Measurements from ENCODE around the gene CCDC177. TPM values are rescaled to one million over a fixed set of nuclear protein-coding genes. Genes with fewer than 3 reads are reported as not detected.

Gene CCDC177
- 0.05 TPM in 1 of 2 replicates, not detected in the other for total RNA-seq

DNA sequence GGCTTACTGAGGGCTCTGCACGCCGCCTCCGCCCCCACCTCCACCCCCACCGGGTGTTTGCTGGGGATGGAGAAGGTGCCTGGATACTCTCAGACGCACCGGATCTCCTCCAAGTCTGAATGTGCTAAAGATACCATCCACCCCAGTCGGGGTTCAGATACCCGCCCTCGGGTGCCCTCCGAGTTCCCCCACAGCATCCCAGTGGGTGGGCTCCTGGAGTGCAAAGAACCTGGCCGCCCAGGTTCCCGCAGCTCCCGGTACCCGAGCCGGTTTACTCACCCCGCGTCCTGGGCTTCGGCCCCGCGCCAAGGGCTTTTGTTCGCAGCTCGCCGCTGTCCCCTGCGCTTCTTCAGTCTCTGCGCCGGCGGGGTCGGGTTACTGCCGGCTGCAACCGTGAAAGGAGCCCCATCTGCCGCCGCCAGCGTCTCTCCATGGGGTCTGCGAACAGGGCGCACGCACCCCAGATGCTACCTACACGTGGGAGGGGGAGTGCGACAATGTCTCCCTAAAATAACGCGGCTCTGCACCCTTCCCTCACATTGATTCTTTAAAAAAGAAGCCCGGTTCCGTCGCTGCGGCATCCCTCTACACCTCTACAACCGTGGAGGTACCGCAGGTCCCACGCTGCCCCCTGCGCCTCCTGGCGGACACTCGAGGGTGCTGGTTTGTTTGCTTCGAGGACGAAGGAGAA is at the start of gene CCDC177:
TSS of gene CCDC177 (minus strand) at position 609 of the 691 bp plus-strand sequence. CDS start 1,249 bp downstream, outside the sequence.
- peak; percentile 92 for DNase-seq
- Mint-ChIP-seq H3K4me3 (peak within 1 kb of the TSS; percentile 69), H3K36me3 (ENCODE audit: low read depth) (no peaks in the 10 kb centered on the region), H3K9me3 (no peaks in the 10 kb centered on the region), H3K4me1 (peaks cover 6% of the 10 kb centered on the region), H3K27ac (no peak within 1 kb of the TSS), H3K27me3 (peaks cover 69% of the 10 kb centered on the region)
- intact Hi-C loops (cut with micrococcal nuclease), result loop anchor here (1.0 to 5.0 kb wide), 3 partner anchors 92 to 332 kb away; partner anchors contain the start of genes GALNT16 and PLEKHD1

DNA sequence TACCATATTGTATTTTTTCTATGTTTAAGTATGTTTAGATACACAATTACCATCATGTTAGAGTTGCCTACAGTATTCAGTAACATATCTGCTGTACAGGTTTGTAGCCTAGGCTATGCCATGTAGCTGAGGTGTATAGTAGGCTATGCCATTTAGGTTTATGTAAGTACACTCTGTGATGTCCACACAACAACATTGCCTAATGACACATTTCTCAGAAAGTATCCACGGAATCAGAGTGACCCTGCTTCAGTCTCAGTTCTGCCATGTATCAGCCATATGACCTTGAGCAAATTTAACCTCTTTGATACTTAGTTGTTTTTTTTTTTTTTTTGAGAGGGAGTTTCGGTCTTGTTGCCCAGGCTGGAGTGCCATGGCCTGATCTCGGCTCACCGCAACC is 49.5 kb upstream of the CCDC177 start:
- Mint-ChIP-seq H3K4me3 (peak overlapping the region; percentile 13), H3K36me3 (ENCODE audit: low read depth) (peaks cover 20% of the 10 kb centered on the region)
- intact Hi-C loops (cut with micrococcal nuclease), result loop anchor here (2.0 kb wide), 1 partner anchor 13 kb away; the partner anchor contains the start of gene SUSD6

DNA sequence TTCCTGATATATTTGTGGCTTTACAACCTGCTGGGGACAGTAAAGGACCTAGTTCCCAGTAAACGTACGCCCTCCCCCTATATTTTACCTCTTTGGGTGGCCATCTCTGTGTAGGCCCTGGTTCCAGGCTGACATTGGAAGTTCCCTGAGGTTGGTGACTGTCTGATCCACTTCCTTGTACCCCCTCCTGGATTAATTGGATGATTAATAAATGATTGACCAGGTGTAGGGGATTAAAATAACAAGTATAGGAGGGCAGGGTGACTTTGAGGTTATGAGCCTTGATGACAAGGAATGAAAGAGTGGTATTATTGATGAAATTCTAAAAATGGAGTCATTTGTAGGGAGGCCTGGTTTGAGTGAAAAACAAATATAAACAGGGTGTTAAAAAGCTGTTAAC is 46.3 kb upstream of the CCDC177 start:
- Mint-ChIP-seq H3K27ac (peak overlapping the region; percentile 100), H3K4me1 (peaks cover 86% of the 10 kb centered on the region), H3K4me3 (peak overlapping the region; percentile 51), H3K36me3 (ENCODE audit: low read depth) (peaks cover 34% of the 10 kb centered on the region), H3K9me3 (peaks cover 3% of the 10 kb centered on the region), H3K27me3 (no peaks in the 10 kb centered on the region)
- intact Hi-C loops (cut with micrococcal nuclease), result no loop called here
- no peak for DNase-seq

More for the DNA sequence above, 49.5 kb upstream of the CCDC177 start:
- Mint-ChIP-seq H3K4me1 (peaks cover 80% of the 10 kb centered on the region), H3K27me3 (no peaks in the 10 kb centered on the region), H3K9me3 (peaks cover 3% of the 10 kb centered on the region), H3K27ac (peak overlapping the region; percentile 96)
- DNase-seq, result no peak

DNA sequence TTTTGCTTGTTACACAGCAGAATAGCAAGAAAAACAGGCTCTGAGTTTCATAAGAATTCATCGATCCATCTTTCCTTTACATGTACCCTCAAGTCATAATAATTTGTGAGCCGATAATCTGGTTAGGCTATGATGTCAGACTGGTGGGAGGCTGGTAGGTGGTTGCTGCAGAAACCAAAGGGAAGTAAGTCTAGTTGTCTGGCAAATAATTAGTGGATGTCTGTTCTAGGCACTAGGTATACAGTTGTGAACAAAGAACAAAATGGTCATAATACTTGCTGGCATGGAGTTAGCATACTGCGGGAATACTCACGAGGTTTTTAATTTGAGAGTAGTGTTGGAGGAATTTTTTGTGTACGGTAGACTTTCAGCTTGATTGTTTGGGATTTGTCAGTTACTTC is 45.5 kb upstream of the CCDC177 start:
- H3K36me3 Mint-ChIP-seq (ENCODE audit: low read depth), result peaks cover 40% of the 10 kb centered on the region
- peak overlapping the region; percentile 69 for H3K4me3 Mint-ChIP-seq
- DNase-seq, result no peak
- H3K9me3 Mint-ChIP-seq, result peaks cover 3% of the 10 kb centered on the region
- no peaks in the 10 kb centered on the region for H3K27me3 Mint-ChIP-seq
- peak overlapping the region; percentile 100 for H3K27ac Mint-ChIP-seq
- H3K4me1 Mint-ChIP-seq, result peaks cover 86% of the 10 kb centered on the region
- intact Hi-C loops (cut with micrococcal nuclease), result no loop called here

DNA sequence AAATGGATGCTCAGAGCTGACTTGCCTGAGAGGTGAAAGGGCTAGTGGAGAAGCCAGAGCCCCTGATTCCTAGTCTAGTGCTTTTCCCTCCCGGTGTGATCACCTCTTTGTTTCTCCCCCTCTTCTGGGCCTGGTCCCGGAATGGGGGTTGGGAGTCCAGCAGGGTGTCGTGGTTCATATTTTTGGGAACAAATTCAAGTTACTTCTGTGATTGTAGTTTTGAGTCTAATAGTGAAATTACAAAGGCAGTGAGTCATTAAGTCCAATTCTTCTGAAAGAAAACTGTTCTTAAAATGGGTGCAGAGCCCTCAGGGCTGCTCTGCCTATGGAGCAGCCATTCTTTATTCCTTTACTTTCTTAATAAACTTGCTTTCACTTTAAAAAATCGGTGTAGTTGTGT is 44.3 kb upstream of the CCDC177 start:
- peaks cover 88% of the 10 kb centered on the region for H3K4me1 Mint-ChIP-seq
- H3K27me3 Mint-ChIP-seq, result no peaks in the 10 kb centered on the region
- H3K27ac Mint-ChIP-seq, result peak overlapping the region; percentile 100
- intact Hi-C loops (cut with micrococcal nuclease), result loop anchor here (10.0 kb wide), 2 partner anchors 224 to 824 kb away; partner anchors contain the start of genes ERH, SLC39A9 and ZFP36L1
- H3K36me3 Mint-ChIP-seq (ENCODE audit: low read depth), result peaks cover 46% of the 10 kb centered on the region
- H3K9me3 Mint-ChIP-seq, result peaks cover 3% of the 10 kb centered on the region
- DNase-seq, result no peak
- peak overlapping the region; percentile 95 for H3K4me3 Mint-ChIP-seq

DNA sequence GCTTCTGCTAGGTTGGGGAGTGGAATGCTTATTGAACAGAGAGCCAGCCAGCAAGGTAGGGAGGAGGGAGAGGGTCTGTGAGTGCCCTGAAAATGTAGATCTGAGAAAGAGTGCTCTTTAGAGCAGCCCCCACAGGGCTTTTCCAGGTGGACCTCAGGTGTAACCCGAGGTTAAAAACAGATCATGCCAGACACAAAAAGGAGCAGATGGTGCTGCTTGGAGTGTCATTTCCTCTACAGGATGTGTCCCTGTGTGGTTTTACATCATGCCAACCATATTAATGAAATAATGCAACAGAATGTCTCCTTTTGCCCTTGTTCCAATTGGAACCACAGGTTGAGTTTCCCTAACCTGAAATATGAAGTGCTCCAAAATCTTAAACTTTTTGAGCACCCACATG is 43.1 kb upstream of the CCDC177 start:
- DNase-seq, result no peak
- H3K36me3 Mint-ChIP-seq (ENCODE audit: low read depth), result peaks cover 45% of the 10 kb centered on the region
- peaks cover 91% of the 10 kb centered on the region for H3K4me1 Mint-ChIP-seq
- no peaks in the 10 kb centered on the region for H3K27me3 Mint-ChIP-seq
- H3K27ac Mint-ChIP-seq, result peak overlapping the region; percentile 100
- H3K4me3 Mint-ChIP-seq, result peak overlapping the region; percentile 95
- intact Hi-C loops (cut with micrococcal nuclease), result loop anchor here (10.0 kb wide), 2 partner anchors 223 to 823 kb away; partner anchors contain the start of genes ERH, SLC39A9 and ZFP36L1
- H3K9me3 Mint-ChIP-seq, result peaks cover 3% of the 10 kb centered on the region

DNA sequence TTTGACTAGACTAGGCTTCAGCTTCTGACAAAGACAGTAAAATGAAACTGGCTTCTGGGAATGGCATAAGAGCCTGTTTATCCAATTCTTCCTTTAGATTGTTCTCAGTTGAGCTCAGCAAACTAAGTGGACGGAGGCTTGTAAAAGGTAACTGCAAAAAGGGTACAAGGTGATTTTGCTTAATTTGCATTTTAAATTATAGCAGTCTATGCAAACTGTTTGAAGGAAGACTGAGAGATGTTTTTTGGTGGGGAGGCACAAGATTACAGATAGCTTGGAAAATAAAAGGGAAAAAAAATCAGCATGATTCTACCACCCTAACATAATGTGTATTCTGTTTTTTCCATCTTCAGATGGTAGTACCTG is 41.7 kb upstream of the CCDC177 start:
- Mint-ChIP-seq H3K4me1 (peaks cover 82% of the 10 kb centered on the region), H3K27me3 (no peaks in the 10 kb centered on the region), H3K36me3 (ENCODE audit: low read depth) (peaks cover 48% of the 10 kb centered on the region), H3K27ac (peak overlapping the region; percentile 100), H3K9me3 (peaks cover 3% of the 10 kb centered on the region), H3K4me3 (peak overlapping the region; percentile 95)
- DNase-seq, result no peak
- intact Hi-C loops (cut with micrococcal nuclease), result loop anchor here (10.0 kb wide), 2 partner anchors 222 to 822 kb away; partner anchors contain the start of genes ERH, SLC39A9 and ZFP36L1

DNA sequence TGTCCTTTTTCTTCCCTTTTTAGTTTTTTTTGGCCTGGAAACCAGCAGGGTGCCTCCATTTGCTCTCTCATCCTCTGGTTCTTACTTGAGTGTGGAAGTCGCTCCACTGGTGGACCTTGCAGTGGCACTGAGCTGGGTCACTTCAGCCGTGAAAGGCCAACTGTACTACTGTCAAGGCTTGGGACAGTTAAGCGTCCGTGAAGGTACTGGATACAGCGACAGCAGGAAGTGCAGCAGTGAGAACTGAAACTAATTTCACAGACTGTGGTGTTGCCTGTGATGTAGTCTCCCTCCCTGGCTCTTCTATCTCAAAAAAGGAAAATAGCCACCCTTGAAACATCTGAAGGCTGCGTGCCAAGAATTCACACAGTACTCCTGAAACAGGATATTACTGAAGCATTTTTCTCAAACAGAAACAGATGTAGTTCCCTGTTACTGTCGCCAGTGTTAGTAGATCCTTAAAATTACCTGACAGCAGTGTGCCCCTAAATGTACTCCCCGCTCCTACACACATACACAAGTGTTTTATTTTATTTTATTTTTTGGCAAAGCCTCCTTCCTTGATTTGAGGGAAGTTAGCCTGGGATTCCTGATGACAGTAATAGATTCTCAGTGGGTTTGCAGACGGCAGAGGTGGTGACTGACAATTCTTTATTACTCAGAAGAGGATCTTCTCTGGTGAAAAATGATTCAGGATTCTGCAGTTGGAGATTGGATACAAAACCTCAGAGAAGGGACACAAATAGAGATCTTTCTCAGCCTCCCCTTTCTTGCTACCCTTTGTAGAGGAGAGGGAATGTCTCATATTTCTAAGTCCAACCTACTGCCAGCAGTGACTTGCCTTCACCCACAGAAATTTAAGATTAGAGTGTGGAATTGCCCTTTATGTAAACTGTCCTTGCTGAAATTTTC is 41.1 kb upstream of the CCDC177 start:
- Mint-ChIP-seq H3K9me3 (peaks cover 3% of the 10 kb centered on the region), H3K4me1 (peaks cover 79% of the 10 kb centered on the region), H3K27ac (peak overlapping the region; percentile 100), H3K4me3 (peak overlapping the region; percentile 95), H3K36me3 (ENCODE audit: low read depth) (peaks cover 48% of the 10 kb centered on the region), H3K27me3 (no peaks in the 10 kb centered on the region)
- intact Hi-C loops (cut with micrococcal nuclease), result loop anchor here (1.0 to 10.0 kb wide), 5 partner anchors 10 to 821 kb away; partner anchors contain the start of genes ERH, SLC39A9 and ZFP36L1
- DNase-seq, result peak; percentile 87

DNA sequence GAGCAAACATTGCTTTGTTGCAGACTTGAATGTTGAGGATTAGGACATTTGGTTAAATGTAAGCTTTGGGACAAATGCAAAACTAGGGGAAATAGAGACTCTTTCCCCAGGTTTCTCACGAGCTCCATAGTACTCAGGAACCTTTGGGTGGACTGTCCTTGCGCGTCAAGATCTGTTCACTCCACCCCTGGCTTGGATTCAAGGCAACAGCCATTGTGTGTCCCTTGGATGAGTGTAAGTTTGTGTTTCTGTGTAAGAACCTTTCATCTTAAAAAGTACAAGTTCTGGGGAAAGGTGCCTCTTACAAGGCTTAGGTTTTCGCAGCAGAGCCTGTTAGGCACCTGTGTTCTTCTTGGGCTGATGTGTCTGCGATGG is 40.4 kb upstream of the CCDC177 start:
- intact Hi-C loops (cut with micrococcal nuclease), result loop anchor here (1.0 to 10.0 kb wide), 5 partner anchors 10 to 820 kb away; partner anchors contain the start of genes ERH, SLC39A9 and ZFP36L1
- Mint-ChIP-seq H3K27ac (peak overlapping the region; percentile 100), H3K4me1 (peaks cover 78% of the 10 kb centered on the region), H3K9me3 (peaks cover 2% of the 10 kb centered on the region), H3K36me3 (ENCODE audit: low read depth) (peaks cover 45% of the 10 kb centered on the region), H3K27me3 (no peaks in the 10 kb centered on the region), H3K4me3 (peak overlapping the region; percentile 95)
- no peak for DNase-seq

DNA sequence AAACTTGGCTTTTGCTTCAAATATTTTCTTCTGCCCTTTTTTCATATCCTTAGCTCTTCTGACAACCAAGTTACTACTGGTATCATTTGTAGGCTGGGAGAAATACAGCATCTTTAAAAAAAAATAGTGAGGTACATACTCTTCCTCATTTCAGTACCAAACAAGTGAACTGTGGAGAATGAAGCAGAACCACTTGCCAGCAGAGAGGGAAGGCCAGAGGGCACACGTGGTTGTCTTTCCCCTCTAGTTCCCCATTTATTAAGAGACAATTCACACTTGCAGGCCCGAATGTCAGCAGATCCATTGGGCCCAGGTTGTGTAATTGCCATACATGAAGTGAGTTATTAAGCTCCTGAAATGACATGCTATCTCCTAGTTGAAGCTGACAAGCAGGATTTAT is 39.9 kb upstream of the CCDC177 start:
- intact Hi-C loops (cut with micrococcal nuclease), result loop anchor here (5.0 to 10.0 kb wide), 3 partner anchors 220 to 1402 kb away; partner anchors contain the start of genes ERH, SLC39A9 and ZFP36L1
- Mint-ChIP-seq H3K27ac (peak overlapping the region; percentile 100), H3K36me3 (ENCODE audit: low read depth) (peaks cover 42% of the 10 kb centered on the region), H3K4me1 (peaks cover 79% of the 10 kb centered on the region), H3K9me3 (no peaks in the 10 kb centered on the region), H3K4me3 (peak overlapping the region; percentile 95), H3K27me3 (no peaks in the 10 kb centered on the region)
- no peak for DNase-seq

DNA sequence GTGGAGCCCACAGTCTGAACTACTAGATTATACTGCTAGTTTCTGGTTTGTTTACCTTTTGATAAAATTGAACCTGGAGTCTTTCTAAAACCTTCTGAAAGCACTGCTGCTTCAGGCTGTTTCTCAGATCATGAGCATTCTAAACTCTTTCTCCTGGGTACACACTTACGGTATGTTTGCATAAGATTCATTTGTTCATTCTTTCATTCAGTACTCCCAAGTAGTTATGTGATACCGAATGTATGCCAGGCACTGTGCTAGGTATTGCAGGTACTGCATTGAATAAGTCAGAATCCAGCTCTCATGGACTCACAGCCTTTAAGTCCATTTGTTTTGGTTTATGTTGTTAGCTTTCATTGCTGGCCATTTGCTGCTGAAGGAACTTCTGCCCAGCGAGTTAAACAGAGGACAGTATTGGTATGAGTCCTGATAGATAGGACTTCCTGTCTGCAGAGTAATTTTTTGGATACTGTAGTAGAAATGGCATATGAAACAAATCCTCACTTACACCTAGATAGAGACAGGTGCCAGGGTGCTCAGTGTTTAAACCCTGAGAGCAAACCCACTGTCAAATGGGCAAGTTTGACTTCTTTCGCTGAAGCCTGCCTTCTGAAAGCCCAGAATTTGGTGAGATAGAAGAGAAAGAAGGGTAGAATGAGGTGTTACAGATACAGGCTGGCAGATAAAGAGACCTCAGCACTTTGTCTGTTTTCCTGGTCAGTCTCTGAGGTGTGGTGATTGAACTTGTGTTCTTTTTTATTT is 38.8 kb upstream of the CCDC177 start:
- no peaks in the 10 kb centered on the region for H3K27me3 Mint-ChIP-seq
- intact Hi-C loops (cut with micrococcal nuclease), result loop anchor here (1.0 to 10.0 kb wide), 4 partner anchors 63 to 1401 kb away; partner anchors contain the start of genes ERH, SLC39A9 and ZFP36L1
- DNase-seq, result peak; percentile 69
- peak overlapping the region; percentile 97 for H3K27ac Mint-ChIP-seq
- peaks cover 35% of the 10 kb centered on the region for H3K36me3 Mint-ChIP-seq (ENCODE audit: low read depth)
- H3K4me1 Mint-ChIP-seq, result peaks cover 72% of the 10 kb centered on the region
- H3K4me3 Mint-ChIP-seq, result peak overlapping the region; percentile 95
- no peaks in the 10 kb centered on the region for H3K9me3 Mint-ChIP-seq

DNA sequence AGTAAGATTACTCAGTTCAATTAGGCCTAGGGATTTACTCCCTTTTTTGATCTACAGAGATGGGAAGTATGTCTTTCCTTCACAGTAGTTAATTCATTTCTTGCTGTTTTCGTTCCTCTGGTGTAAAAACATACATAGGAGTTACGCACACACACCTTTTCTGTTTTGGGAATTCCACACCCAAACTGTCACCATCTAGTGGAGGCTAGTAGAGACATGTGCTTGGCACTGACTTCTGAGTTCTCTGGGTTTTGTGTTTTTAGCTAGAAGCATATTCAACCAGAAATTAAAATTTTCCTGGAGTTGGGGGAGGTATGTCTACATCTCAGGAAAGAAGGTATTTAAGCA is 38.1 kb upstream of the CCDC177 start:
- H3K36me3 Mint-ChIP-seq (ENCODE audit: low read depth), result peaks cover 35% of the 10 kb centered on the region
- no peaks in the 10 kb centered on the region for H3K9me3 Mint-ChIP-seq
- DNase-seq, result no peak
- intact Hi-C loops (cut with micrococcal nuclease), result loop anchor here (1.0 to 10.0 kb wide), 4 partner anchors 64 to 1400 kb away; partner anchors contain the start of genes ERH, SLC39A9 and ZFP36L1
- no peaks in the 10 kb centered on the region for H3K27me3 Mint-ChIP-seq
- peak overlapping the region; percentile 95 for H3K4me3 Mint-ChIP-seq
- H3K27ac Mint-ChIP-seq, result peak overlapping the region; percentile 97
- peaks cover 68% of the 10 kb centered on the region for H3K4me1 Mint-ChIP-seq

All from activated CD4-positive, alpha-beta T cell treated with anti-CD3 and anti-CD28 coated beads, Interleukin-2, amount 10 ng/mL, durations not matched to agents 24 days and 14 days (primary cell).